Measurements from ENCODE around the gene CENPW.

CENPW gene

GRCh38 chr6:126339796-126340609, at the start of gene CENPW:
TSS of gene CENPW (plus strand) at chr6:126340115. CDS start at chr6:126340274, 159 bp downstream.
- Histone ChIP-seq H3K4me3 (ENCODE audit: low read length) (peak within 1 kb of the TSS; percentile 98), H3K4me1 (ENCODE audit: control insufficient read depth, insufficient read depth, low read length) (peaks cover 16% of the 10 kb centered on the region), H3K36me3 (ENCODE audit: control insufficient read depth, insufficient read depth, low read length, severe bottlenecking) (no peaks in the 10 kb centered on the region), H3K9ac (ENCODE audit: low read length) (peak within 1 kb of the TSS; percentile 85), H3K27me3 (replicated peaks; ENCODE audit: control insufficient read depth, insufficient read depth, low read length) (no peaks in the 10 kb centered on the region), H3K9me3 (ENCODE audit: control insufficient read depth, low read length) (no peaks in the 10 kb centered on the region)
- DNase-seq (ENCODE audit: low read depth): peak; percentile 96

GRCh38 chr6:126293891-126294524, 45.9 kb upstream of the CENPW start:
- H3K9ac ChIP-seq (ENCODE audit: low read length): no peak overlapping the region
- no peaks in the 10 kb centered on the region for H3K27me3 ChIP-seq (replicated peaks; ENCODE audit: control insufficient read depth, insufficient read depth, low read length)
- H3K4me3 ChIP-seq (ENCODE audit: low read length): peak overlapping the region; percentile 1
- no peaks in the 10 kb centered on the region for H3K36me3 ChIP-seq (ENCODE audit: control insufficient read depth, insufficient read depth, low read length, severe bottlenecking)
- DNase-seq (ENCODE audit: low read depth): no peak
- peaks cover 20% of the 10 kb centered on the region for H3K4me1 ChIP-seq (ENCODE audit: control insufficient read depth, insufficient read depth, low read length)
- peaks cover 3% of the 10 kb centered on the region for H3K9me3 ChIP-seq (ENCODE audit: control insufficient read depth, low read length)

GRCh38 chr6:126300126-126300525, 39.8 kb upstream of the CENPW start:
- no peaks in the 10 kb centered on the region for H3K36me3 ChIP-seq (ENCODE audit: control insufficient read depth, insufficient read depth, low read length, severe bottlenecking)
- DNase-seq (ENCODE audit: low read depth): no peak

GRCh38 chr6:126300735-126301134, 39.2 kb upstream of the CENPW start:
- Histone ChIP-seq H3K4me3 (ENCODE audit: low read length) (no peak overlapping the region), H3K9ac (ENCODE audit: low read length) (no peak overlapping the region), H3K9me3 (ENCODE audit: control insufficient read depth, low read length) (no peaks in the 10 kb centered on the region)

More at GRCh38 chr6:126300126-126300525, 39.8 kb upstream of the CENPW start:
- no peak overlapping the region for H3K9ac ChIP-seq (ENCODE audit: low read length)
- peaks cover under 1% of the 10 kb centered on the region for H3K9me3 ChIP-seq (ENCODE audit: control insufficient read depth, low read length)
- H3K27me3 ChIP-seq (replicated peaks; ENCODE audit: control insufficient read depth, insufficient read depth, low read length): no peaks in the 10 kb centered on the region
- no peak overlapping the region for H3K4me3 ChIP-seq (ENCODE audit: low read length)
- H3K4me1 ChIP-seq (ENCODE audit: control insufficient read depth, insufficient read depth, low read length): peaks cover 1% of the 10 kb centered on the region

GRCh38 chr6:126302191-126302590, 37.7 kb upstream of the CENPW start:
- no peaks in the 10 kb centered on the region for H3K4me1 ChIP-seq (ENCODE audit: control insufficient read depth, insufficient read depth, low read length)
- H3K4me3 ChIP-seq (ENCODE audit: low read length): no peak overlapping the region
- no peaks in the 10 kb centered on the region for H3K27me3 ChIP-seq (replicated peaks; ENCODE audit: control insufficient read depth, insufficient read depth, low read length)
- H3K36me3 ChIP-seq (ENCODE audit: control insufficient read depth, insufficient read depth, low read length, severe bottlenecking): no peaks in the 10 kb centered on the region
- no peak overlapping the region for H3K9ac ChIP-seq (ENCODE audit: low read length)
- H3K9me3 ChIP-seq (ENCODE audit: control insufficient read depth, low read length): no peaks in the 10 kb centered on the region
- no peak for DNase-seq (ENCODE audit: low read depth)

More at GRCh38 chr6:126300735-126301134, 39.2 kb upstream of the CENPW start:
- DNase-seq (ENCODE audit: low read depth): peak; percentile 2
- Histone ChIP-seq H3K27me3 (replicated peaks; ENCODE audit: control insufficient read depth, insufficient read depth, low read length) (no peaks in the 10 kb centered on the region), H3K36me3 (ENCODE audit: control insufficient read depth, insufficient read depth, low read length, severe bottlenecking) (no peaks in the 10 kb centered on the region), H3K4me1 (ENCODE audit: control insufficient read depth, insufficient read depth, low read length) (no peaks in the 10 kb centered on the region)

GRCh38 chr6:126307849-126308248, 32.1 kb upstream of the CENPW start:
- Histone ChIP-seq H3K36me3 (ENCODE audit: control insufficient read depth, insufficient read depth, low read length, severe bottlenecking) (no peaks in the 10 kb centered on the region), H3K9me3 (ENCODE audit: control insufficient read depth, low read length) (no peaks in the 10 kb centered on the region), H3K9ac (ENCODE audit: low read length) (no peak overlapping the region), H3K4me1 (ENCODE audit: control insufficient read depth, insufficient read depth, low read length) (peaks cover 5% of the 10 kb centered on the region), H3K4me3 (ENCODE audit: low read length) (no peak overlapping the region), H3K27me3 (replicated peaks; ENCODE audit: control insufficient read depth, insufficient read depth, low read length) (no peaks in the 10 kb centered on the region)
- peak; percentile 68 for DNase-seq (ENCODE audit: low read depth)

DNA sequence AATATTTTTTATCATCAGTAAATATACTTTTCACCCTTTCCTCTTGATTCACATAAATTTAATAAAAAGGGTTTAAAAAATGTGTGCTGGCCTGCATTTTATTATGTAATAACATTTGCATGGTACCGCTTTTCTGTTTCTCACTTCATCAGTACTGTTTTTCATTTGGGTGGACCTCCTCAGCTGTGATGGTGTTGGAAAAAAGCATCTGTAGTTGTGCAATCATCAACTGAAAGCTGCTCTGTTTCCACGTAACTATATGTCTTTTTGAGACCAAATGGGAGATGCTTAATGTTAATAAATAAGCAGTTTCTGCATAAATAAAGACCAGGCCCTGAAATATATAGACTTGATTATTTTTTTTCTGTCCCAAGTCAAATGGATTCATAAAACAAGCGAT, 31.6 kb upstream of the CENPW start:
- Histone ChIP-seq H3K4me3 (ENCODE audit: low read length) (no peak overlapping the region), H3K27me3 (replicated peaks; ENCODE audit: control insufficient read depth, insufficient read depth, low read length) (no peaks in the 10 kb centered on the region), H3K9ac (ENCODE audit: low read length) (no peak overlapping the region), H3K36me3 (ENCODE audit: control insufficient read depth, insufficient read depth, low read length, severe bottlenecking) (no peaks in the 10 kb centered on the region), H3K9me3 (ENCODE audit: control insufficient read depth, low read length) (no peaks in the 10 kb centered on the region), H3K4me1 (ENCODE audit: control insufficient read depth, insufficient read depth, low read length) (peaks cover 5% of the 10 kb centered on the region)
- peak; percentile 14 for DNase-seq (ENCODE audit: low read depth)

DNA sequence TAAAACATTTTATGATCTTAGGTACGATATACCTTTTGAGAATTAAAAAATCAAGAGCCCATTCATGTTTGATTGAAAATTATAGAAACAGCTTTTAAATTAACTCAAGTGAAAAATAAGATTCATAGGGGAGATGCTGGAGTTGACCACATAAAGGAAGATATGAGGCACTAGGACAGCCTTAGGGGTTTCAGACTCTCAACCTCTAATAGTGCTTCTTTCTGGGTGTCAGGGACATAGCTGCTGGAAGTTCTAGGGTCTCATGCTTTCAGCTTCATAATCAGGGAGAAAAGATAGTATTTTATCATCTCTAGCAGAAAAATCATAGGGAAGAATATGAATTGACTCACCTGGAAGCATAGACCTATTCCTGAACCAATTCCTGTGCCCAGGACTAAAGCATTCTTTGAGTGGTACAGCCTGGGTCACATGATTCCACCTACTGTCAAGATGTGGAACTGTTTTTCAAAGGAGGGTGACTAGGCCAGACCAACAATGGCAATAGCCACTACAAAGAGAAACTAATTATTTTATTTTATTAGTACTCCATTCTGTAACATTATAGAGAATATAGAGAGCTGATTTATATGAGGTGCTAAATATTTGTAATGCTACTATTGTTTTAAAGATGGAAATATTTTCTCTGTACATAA, 27.8 kb upstream of the CENPW start:
- Histone ChIP-seq H3K4me1 (ENCODE audit: control insufficient read depth, insufficient read depth, low read length) (peaks cover 5% of the 10 kb centered on the region), H3K9ac (ENCODE audit: low read length) (no peak overlapping the region), H3K36me3 (ENCODE audit: control insufficient read depth, insufficient read depth, low read length, severe bottlenecking) (no peaks in the 10 kb centered on the region), H3K9me3 (ENCODE audit: control insufficient read depth, low read length) (no peaks in the 10 kb centered on the region), H3K4me3 (ENCODE audit: low read length) (no peak overlapping the region), H3K27me3 (replicated peaks; ENCODE audit: control insufficient read depth, insufficient read depth, low read length) (no peaks in the 10 kb centered on the region)
- DNase-seq (ENCODE audit: low read depth): no peak

GRCh38 chr6:126313941-126314340, 26.0 kb upstream of the CENPW start:
- Histone ChIP-seq H3K4me1 (ENCODE audit: control insufficient read depth, insufficient read depth, low read length) (no peaks in the 10 kb centered on the region), H3K9ac (ENCODE audit: low read length) (no peak overlapping the region), H3K36me3 (ENCODE audit: control insufficient read depth, insufficient read depth, low read length, severe bottlenecking) (no peaks in the 10 kb centered on the region), H3K9me3 (ENCODE audit: control insufficient read depth, low read length) (no peaks in the 10 kb centered on the region), H3K4me3 (ENCODE audit: low read length) (no peak overlapping the region), H3K27me3 (replicated peaks; ENCODE audit: control insufficient read depth, insufficient read depth, low read length) (no peaks in the 10 kb centered on the region)
- DNase-seq (ENCODE audit: low read depth): no peak

GRCh38 chr6:126318797-126319196, 21.1 kb upstream of the CENPW start:
- Histone ChIP-seq H3K9me3 (ENCODE audit: control insufficient read depth, low read length) (no peaks in the 10 kb centered on the region), H3K36me3 (ENCODE audit: control insufficient read depth, insufficient read depth, low read length, severe bottlenecking) (no peaks in the 10 kb centered on the region), H3K4me1 (ENCODE audit: control insufficient read depth, insufficient read depth, low read length) (no peaks in the 10 kb centered on the region), H3K9ac (ENCODE audit: low read length) (no peak overlapping the region), H3K27me3 (replicated peaks; ENCODE audit: control insufficient read depth, insufficient read depth, low read length) (no peaks in the 10 kb centered on the region), H3K4me3 (ENCODE audit: low read length) (no peak overlapping the region)
- no peak for DNase-seq (ENCODE audit: low read depth)

DNA sequence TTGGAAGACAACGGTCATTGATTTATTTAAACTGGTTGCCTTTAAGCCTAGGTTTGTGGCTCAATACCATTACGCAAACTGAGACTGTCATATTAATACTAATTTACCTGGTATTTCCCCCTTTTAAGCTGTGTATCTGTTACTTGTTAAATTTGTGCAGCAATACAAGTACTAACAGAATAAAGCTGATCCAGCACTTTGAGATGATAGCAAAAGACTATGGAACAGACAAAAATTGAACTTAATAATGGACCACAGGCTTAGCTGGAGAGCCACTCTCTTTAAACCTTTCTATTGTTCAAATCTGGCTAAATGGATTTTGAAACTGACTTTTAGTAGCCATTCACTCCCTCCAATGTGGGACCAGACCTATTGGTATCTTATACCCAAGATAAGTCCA, 6.2 kb upstream of the CENPW start:
- H3K9ac ChIP-seq (ENCODE audit: low read length): no peak overlapping the region
- no peak for DNase-seq (ENCODE audit: low read depth)
- no peak overlapping the region for H3K4me3 ChIP-seq (ENCODE audit: low read length)
- H3K36me3 ChIP-seq (ENCODE audit: control insufficient read depth, insufficient read depth, low read length, severe bottlenecking): no peaks in the 10 kb centered on the region
- peaks cover 7% of the 10 kb centered on the region for H3K4me1 ChIP-seq (ENCODE audit: control insufficient read depth, insufficient read depth, low read length)
- no peaks in the 10 kb centered on the region for H3K27me3 ChIP-seq (replicated peaks; ENCODE audit: control insufficient read depth, insufficient read depth, low read length)
- no peaks in the 10 kb centered on the region for H3K9me3 ChIP-seq (ENCODE audit: control insufficient read depth, low read length)

Measured in adipocyte (in vitro differentiated cells).